Measurements from ENCODE around the gene HES1.

GRCh38 chr3:194168994-194169393 lies 33.0 kb downstream of the HES1 start:
- TF ChIP-seq EP300 (IDR thresholded peaks at IDR 0.05) = no peak
- TF ChIP-seq CTCF (IDR thresholded peaks at IDR 0.05) = no peak
- TF ChIP-seq POLR2A (IDR thresholded peaks at IDR 0.05) = no peak
